HG03175 (cell line): ENCODE data around the gene EFHC1.

Experiments used
- ATAC-seq: cut with Tn5 transposase; IDR thresholded peaks from one replicate; pipeline ENCODE4 v1.9.1; 2021; ENCODE audit warnings: mild to moderate bottlenecking, moderate library complexity; ENCODE audit not compliant: unreplicated experiment

The EFHC1 gene

GRCh38 chr6:52537001-52537753 lies 117.0 kb downstream of the EFHC1 start:
- ATAC-seq = peak; percentile 67

GRCh38 chr6:52538252-52538900 lies 118.2 kb downstream of the EFHC1 start:
- no peak for ATAC-seq

GRCh38 chr6:52538901-52539354 lies 118.8 kb downstream of the EFHC1 start:
- ATAC-seq = no peak

GRCh38 chr6:52539607-52540006 lies 119.5 kb downstream of the EFHC1 start:
- no peak for ATAC-seq

- no peak for ATAC-seq
Measured at GRCh38 chr6:52540286-52540902, 120.3 kb downstream of the EFHC1 start.

- no peak for ATAC-seq
Measured at GRCh38 chr6:52541135-52541534, 121.0 kb downstream of the EFHC1 start.

GRCh38 chr6:52543262-52543661 lies 123.1 kb downstream of the EFHC1 start:
- no peak for ATAC-seq

GRCh38 chr6:52543729-52544601 lies 123.8 kb downstream of the EFHC1 start:
- no peak for ATAC-seq

GRCh38 chr6:52544602-52545405 lies 124.7 kb downstream of the EFHC1 start:
- ATAC-seq = no peak

GRCh38 chr6:52545406-52546119 lies 125.4 kb downstream of the EFHC1 start:
- ATAC-seq = no peak

GRCh38 chr6:52546192-52546591 lies 126.0 kb downstream of the EFHC1 start:
- ATAC-seq = peak; percentile 35

GRCh38 chr6:52546678-52547077 lies 126.5 kb downstream of the EFHC1 start:
- ATAC-seq = peak; percentile 82

- ATAC-seq = no peak
Measured at GRCh38 chr6:52547647-52548352, 127.7 kb downstream of the EFHC1 start.

- ATAC-seq = no peak
Measured at GRCh38 chr6:52548353-52548713, 128.2 kb downstream of the EFHC1 start.

GRCh38 chr6:52548999-52549398 lies 128.9 kb downstream of the EFHC1 start:
- no peak for ATAC-seq

- ATAC-seq = no peak
Measured at GRCh38 chr6:52549428-52549827, 129.3 kb downstream of the EFHC1 start.

GRCh38 chr6:52550014-52550575 lies 130.0 kb downstream of the EFHC1 start:
- ATAC-seq = no peak

- no peak for ATAC-seq
Measured at GRCh38 chr6:52550870-52551269, 130.7 kb downstream of the EFHC1 start.
